Peyer's patch (tissue), 4 donors: Measurements from ENCODE around the gene RASA1. TPM values are rescaled to one million over a fixed set of nuclear protein-coding genes. Genes with fewer than 3 reads are reported as not detected.
A peak's percentile ranks its signal among the peaks of the same experiment; 100 is the strongest.
"Not testable (repeated sequence)": the region's sequence is repeated elsewhere in the genome, so short reads cannot be mapped to it uniquely, and the experiment has no call there.

Experiments used
- DNase-seq, 3 donors: peaks; one replicate each; pipeline ENCODE4 v3.0.0-alpha.2; 2017 to 2019
- H3K27ac ChIP-seq, 4 donors: fragments of 200-600 bp; sonication (generic); one replicate each; pipeline ENCODE4 v1.5.1; 2016 to 2019
- H3K27me3 ChIP-seq, 2 donors: fragments of 200-600 bp; sonication (generic); one replicate each; pipeline ENCODE4 v1.5.1; 2019
- H3K36me3 ChIP-seq, 3 donors: fragments of 200-600 bp; sonication (generic); one replicate each; pipeline ENCODE4 v1.5.1; 2016 to 2019
- H3K4me1 ChIP-seq, 4 donors: fragments of 200-600 bp; sonication (generic); one replicate each; pipeline ENCODE4 v1.5.1; 2016 to 2019
- H3K4me3 ChIP-seq, 4 donors: fragments of 200-600 bp; sonication (generic); 1 replicate in 3 of 4; 2 replicates in 1 of 4; pipeline ENCODE4 v1.5.1; 2016 to 2019; ENCODE audit warnings: mild to moderate bottlenecking in 1 of 4
- H3K9me3 ChIP-seq, 4 donors: fragments of 200-600 bp; sonication (generic); one replicate each; pipeline ENCODE4 v1.5.1; 2016 to 2019; ENCODE audit warnings: mild to moderate bottlenecking in 1 of 4
- CTCF ChIP-seq, 6 experiments: fragments of 450-650 bp in 4 of 6; fragments of 200-600 bp in 2 of 6; sonication (generic) in 1 of 6; IDR thresholded peaks; one replicate each; pipeline ENCODE4 v1.5.1; 2017 to 2019; ENCODE audit warnings: antibody characterized with exemption in 6 of 6, mild to moderate bottlenecking in 3 of 6, moderate library complexity in 1 of 6
- POLR2A ChIP-seq, 2 donors: fragments of 450-650 bp; IDR thresholded peaks; one replicate each; pipeline ENCODE4 v1.5.1; 2017; ENCODE audit warnings: antibody characterized with exemption in 2 of 2, mild to moderate bottlenecking in 2 of 2, moderate library complexity in 2 of 2
- total RNA-seq, 4 donors: library from RNA; depleted of rRNA; stranded (reverse); fragments of >200 nt; gene quantifications; one replicate each; pipeline ENCODE4 v1.1.0, GENCODE V29; 2016

Gene RASA1
- total RNA-seq, 4 donors from 2014 or later, result 20.9 to 52.0 (median 23.5) TPM

GRCh38 chr5:87268970-87269377, 1.3 kb downstream of the RASA1 start:
- TF ChIP-seq POLR2A (IDR thresholded peaks at IDR 0.05), result no peak
- no peak for TF ChIP-seq CTCF (IDR thresholded peaks at IDR 0.05)
- peak overlapping the region; percentile 86 to 94 (median 90) for H3K27ac ChIP-seq
- H3K9me3 ChIP-seq, result no peaks in the 10 kb centered on the region
- H3K27me3 ChIP-seq, result no peaks in the 10 kb centered on the region
- no peak for DNase-seq
- H3K4me3 ChIP-seq, result peak overlapping the region; percentile 88 to 95 (median 91)
- H3K36me3 ChIP-seq, result peaks cover 0 to 3% (median 0%) of the 10 kb centered on the region in 3 donors
- peaks cover 0 to 15% (median 4%) of the 10 kb centered on the region in 4 donors for H3K4me1 ChIP-seq

GRCh38 chr5:87270888-87271287, 3.2 kb downstream of the RASA1 start:
- not testable (repeated sequence) for H3K4me3 ChIP-seq, H3K9me3 ChIP-seq, DNase-seq, H3K36me3 ChIP-seq, H3K27ac ChIP-seq, H3K27me3 ChIP-seq
- peaks cover 0 to 15% (median 4%) of the 10 kb centered on the region in 4 donors for H3K4me1 ChIP-seq

- no peak for TF ChIP-seq POLR2A (IDR thresholded peaks at IDR 0.05)
- TF ChIP-seq CTCF (IDR thresholded peaks at IDR 0.05), result no peak
- Histone ChIP-seq H3K27ac (no peak overlapping the region), H3K4me1 (peaks cover 0 to 4% (median 0%) of the 10 kb centered on the region in 4 donors), H3K9me3 (no peaks in the 10 kb centered on the region), H3K27me3 (no peaks in the 10 kb centered on the region), H3K4me3 (no peak overlapping the region), H3K36me3 (peaks cover 0 to 1% (median 0%) of the 10 kb centered on the region in 3 donors)
- no peak for DNase-seq
Observed at GRCh38 chr5:87276655-87277054, 9.0 kb downstream of the RASA1 start.

- H3K36me3 ChIP-seq, result no peaks in the 10 kb centered on the region
- H3K4me3 ChIP-seq, result no peak overlapping the region
- TF ChIP-seq CTCF (IDR thresholded peaks at IDR 0.05) (no peak), POLR2A (IDR thresholded peaks at IDR 0.05) (no peak)
- DNase-seq, result no peak
- H3K4me1 ChIP-seq, result peaks cover 0 to 4% (median 0%) of the 10 kb centered on the region in 4 donors
- H3K27ac ChIP-seq, result no peak overlapping the region
- no peaks in the 10 kb centered on the region for H3K27me3 ChIP-seq
- H3K9me3 ChIP-seq, result no peaks in the 10 kb centered on the region
Observed at GRCh38 chr5:87277279-87277835, 9.7 kb downstream of the RASA1 start.

GRCh38 chr5:87278590-87279100, 11.0 kb downstream of the RASA1 start:
- Histone ChIP-seq H3K27ac (no peak overlapping the region), H3K4me1 (peaks cover 0 to 3% (median 0%) of the 10 kb centered on the region in 4 donors), H3K36me3 (no peaks in the 10 kb centered on the region), H3K4me3 (no peak overlapping the region), H3K9me3 (no peaks in the 10 kb centered on the region), H3K27me3 (no peaks in the 10 kb centered on the region)
- TF ChIP-seq POLR2A (IDR thresholded peaks at IDR 0.05) (no peak), CTCF (IDR thresholded peaks at IDR 0.05) (no peak)
- no peak for DNase-seq

- TF ChIP-seq CTCF (IDR thresholded peaks at IDR 0.05), result no peak
- no peak for TF ChIP-seq POLR2A (IDR thresholded peaks at IDR 0.05)
- no peak for DNase-seq
- H3K36me3 ChIP-seq, result peaks cover 0 to 5% (median 0%) of the 10 kb centered on the region in 3 donors
Observed at GRCh38 chr5:87282269-87282668, 14.6 kb downstream of the RASA1 start.

GRCh38 chr5:87287266-87287665, 19.6 kb downstream of the RASA1 start:
- DNase-seq, H3K4me1 ChIP-seq, H3K27ac ChIP-seq, H3K36me3 ChIP-seq, H3K9me3 ChIP-seq, H3K27me3 ChIP-seq, H3K4me3 ChIP-seq: not testable (repeated sequence)

More at GRCh38 chr5:87282269-87282668, 14.6 kb downstream of the RASA1 start:
- H3K27ac ChIP-seq, result no peak overlapping the region
- H3K27me3 ChIP-seq, result no peaks in the 10 kb centered on the region
- no peaks in the 10 kb centered on the region for H3K4me1 ChIP-seq
- no peaks in the 10 kb centered on the region for H3K9me3 ChIP-seq
- no peak overlapping the region for H3K4me3 ChIP-seq
